Activated gamma-delta T cell (primary cell): ENCODE results near the gene SPI1.

ENCODE experiments used
- DNase-seq: peaks from one replicate; lab custom pipeline; 2025; lab: John Stamatoyannopoulos, UW
- total RNA-seq, 2 donors: gene quantifications; one replicate each; lab custom pipeline; 2026; lab: John Stamatoyannopoulos, UW

The SPI1 gene
- total RNA-seq: 0.87 to 8.2 reads per million in 2 donors

- no peak for DNase-seq
Observed at GRCh38 chr11:47378010-47378835, at the start of gene SPI1. Gene SPI1, minus strand, starts transcription at chr11:47378547. Its CDS starts 194 bp downstream, at chr11:47378353.

DNA sequence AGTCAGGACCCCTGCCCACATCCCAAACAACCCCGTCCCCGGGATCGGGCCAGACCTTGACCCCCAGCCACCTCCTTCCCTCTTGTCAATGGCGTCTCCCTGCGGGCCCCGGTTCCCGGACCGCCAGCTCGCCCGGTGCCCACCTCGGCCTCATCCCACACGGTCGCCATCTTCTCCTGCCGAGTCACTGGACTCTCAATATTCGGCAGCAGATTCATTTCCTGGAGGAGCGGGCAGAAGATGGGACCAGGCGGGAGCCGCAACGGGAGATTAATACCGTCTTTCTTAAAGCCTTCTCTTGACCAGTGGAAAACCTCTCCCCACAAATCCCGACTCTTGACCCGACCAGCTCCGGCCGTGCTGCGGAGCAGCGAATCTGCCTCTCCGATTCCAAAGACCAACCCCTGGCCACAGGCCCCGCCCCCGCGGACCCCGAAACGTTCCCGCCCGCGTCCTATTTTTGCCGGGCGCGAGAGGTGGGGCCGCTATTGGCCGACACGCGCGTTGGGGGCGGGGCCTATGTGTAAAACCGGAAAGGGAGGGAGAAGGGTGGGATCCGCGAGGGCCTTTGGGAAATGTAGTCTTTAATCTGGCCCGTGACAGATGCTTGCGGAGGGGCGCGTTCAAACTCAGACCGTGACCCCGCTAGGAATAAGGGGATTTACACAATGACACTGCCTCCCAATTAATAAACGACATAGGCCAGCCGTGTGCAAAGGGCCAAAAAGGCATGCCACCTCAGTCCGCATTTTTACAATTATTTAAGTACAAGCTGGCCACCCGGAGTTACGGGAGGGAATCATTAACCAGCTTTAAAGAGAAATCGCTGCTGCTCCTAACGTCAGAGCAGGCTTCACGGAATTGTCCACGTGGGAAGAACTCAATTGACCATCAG lies 48.0 kb upstream of the SPI1 start, which contains the start of gene PSMC3:
PSMC3 (minus strand) TSS at position 378 of the 895 bp plus-strand sequence; CDS start at position 218, 160 bp downstream.
- DNase-seq: peak; percentile 93

DNA sequence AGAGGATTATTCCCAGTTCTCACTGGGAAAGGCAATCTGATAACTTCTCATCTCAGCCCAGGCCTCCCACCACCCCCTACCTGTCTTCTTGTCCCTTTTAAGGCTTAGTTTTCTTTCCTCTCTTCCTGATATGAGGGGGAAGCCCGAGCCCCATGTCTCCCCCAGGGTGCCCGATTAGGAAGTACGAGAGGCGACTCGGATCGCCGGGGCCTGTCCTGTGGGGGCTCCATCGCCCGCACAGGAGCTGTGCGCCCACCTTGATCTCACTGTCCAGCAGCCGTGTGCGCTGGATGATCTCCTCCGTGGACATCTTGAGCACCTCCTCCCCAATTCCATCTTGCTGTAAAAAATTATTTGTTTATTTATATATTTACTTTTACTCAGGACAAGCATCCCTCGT lies 47.3 kb upstream of the SPI1 start:
- no peak for DNase-seq

DNA sequence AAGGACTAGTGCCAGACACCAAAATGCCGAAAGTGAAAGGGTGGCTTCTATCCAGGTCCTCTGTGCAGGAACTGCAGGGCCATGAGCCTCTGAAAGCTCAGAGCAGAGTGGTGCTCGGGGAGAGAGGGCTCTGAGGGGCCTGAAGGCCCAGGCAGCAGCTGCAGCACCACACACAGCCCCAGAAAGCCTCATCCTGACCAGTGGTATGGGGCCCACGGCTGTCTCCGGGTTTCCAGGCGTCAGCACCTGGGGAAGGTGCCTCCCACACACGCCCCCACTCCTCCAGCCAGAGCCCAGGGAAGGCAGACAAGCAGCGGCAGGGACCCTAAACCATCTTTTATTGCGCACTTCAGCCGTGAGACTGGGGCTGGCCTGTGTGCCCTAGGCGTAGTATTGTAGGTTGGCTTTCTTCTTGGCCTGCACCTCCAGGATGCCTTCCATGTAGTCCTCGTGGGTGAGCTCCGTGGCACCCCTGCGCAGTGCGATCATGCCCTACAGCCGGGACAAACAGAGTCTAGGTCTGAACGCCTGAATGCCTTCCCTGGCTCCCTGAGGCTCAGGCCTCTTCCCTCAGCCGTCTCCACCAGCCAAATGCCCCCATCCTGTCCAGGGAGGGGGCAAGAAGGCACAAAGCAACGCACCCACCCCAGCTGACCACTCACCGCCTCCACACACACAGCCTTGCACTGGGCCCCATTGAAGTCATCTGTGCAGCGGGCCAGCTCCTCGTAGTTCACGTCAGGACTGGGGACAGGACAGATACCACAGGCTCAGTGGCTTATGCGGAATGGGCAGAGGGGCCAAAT lies 40.3 kb upstream of the SPI1 start:
- no peak for DNase-seq

- no peak for DNase-seq
Observed at GRCh38 chr11:47417712-47418111, 39.4 kb upstream of the SPI1 start.

GRCh38 chr11:47415949-47416472 lies 37.7 kb upstream of the SPI1 start:
- DNase-seq: no peak

GRCh38 chr11:47415091-47415854 lies 36.9 kb upstream of the SPI1 start:
- no peak for DNase-seq

- DNase-seq: no peak
Observed at GRCh38 chr11:47414685-47415070, 36.3 kb upstream of the SPI1 start.

DNA sequence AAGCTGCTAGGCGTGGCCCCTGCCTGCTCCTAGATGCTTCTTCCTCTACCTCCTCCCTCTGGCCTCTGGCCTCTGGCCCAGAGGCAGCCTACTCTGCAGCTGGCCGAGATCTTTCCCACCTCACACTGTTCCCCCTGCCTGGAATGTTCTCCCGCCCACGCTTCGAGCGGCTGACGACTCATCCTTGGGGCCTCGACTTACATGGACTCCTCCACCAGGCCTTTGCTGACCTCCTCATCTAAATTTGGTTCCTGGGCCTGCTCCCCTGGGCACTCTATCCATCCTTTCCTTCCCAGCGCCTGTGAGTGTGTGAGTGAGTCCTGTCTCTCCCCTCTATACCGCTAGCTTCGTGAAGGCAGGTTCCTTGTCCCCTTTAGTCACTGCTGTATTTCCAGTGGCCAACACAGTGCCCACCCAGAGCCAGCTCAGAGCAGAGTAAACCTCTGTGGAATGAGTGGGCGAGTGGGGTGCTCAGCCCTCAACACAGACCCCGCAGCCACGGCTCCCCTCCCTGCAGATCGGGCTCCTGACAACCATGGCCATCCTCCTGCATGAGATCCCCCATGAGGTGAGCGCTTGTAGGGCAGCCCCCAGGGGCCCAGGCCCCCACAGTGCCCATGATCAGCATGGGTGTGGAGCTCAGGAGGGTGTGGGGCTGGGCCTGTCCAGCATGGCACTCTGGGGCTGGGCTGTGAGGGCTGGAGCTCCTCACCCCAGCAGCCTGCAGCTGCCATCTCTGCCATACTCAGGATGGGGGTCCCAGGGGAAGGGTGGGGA lies 35.7 kb upstream of the SPI1 start:
- no peak for DNase-seq

GRCh38 chr11:47413351-47413750 lies 35.0 kb upstream of the SPI1 start:
- no peak for DNase-seq

DNA sequence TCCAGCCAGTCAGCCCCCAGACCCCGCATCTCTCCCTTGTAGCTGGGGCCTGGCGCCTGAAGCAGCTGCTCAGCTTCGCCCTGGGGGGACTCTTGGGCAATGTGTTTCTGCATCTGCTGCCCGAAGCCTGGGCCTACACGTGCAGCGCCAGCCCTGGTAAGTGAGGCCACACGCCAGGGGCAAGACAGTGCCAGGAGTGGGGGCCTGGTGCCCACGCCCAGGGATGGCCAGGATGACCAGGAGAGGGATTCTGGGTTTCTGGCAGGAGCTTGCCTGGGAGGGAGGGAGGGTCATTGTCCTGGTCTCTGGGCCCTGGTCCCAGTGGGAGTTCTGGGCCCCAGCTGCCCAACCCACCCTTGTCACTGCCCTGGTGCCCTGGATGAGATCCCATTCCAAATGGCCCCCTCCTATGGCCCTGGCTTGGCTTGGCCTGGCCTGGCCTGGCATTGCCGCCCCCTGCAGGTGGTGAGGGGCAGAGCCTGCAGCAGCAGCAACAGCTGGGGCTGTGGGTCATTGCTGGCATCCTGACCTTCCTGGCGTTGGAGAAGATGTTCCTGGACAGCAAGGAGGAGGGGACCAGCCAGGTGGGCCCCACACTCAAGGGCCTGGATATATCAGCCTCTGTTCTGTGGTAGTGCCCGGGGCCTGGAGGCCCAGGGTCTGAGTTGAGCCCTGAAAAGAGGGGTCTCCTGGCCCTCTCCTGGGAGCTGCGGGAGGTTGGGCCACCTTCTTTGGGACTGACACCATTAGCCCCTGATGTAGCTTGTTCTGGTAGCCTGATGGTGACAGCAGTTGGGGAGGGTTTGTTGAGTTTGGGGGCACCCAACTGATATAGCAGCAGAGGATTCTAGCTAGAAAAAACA lies 33.8 kb upstream of the SPI1 start:
- no peak for DNase-seq

- no peak for DNase-seq
Observed at GRCh38 chr11:47410370-47411264, 32.3 kb upstream of the SPI1 start.

GRCh38 chr11:47409440-47410369 lies 31.4 kb upstream of the SPI1 start:
- DNase-seq: no peak

- DNase-seq: no peak
Observed at GRCh38 chr11:47408598-47409439, 30.5 kb upstream of the SPI1 start.

GRCh38 chr11:47407746-47408590 lies 29.6 kb upstream of the SPI1 start, which contains the start of gene SLC39A13:
Gene SLC39A13, plus strand, starts transcription at chr11:47408590. Its CDS starts 1,505 bp downstream, at chr11:47410095.
- peak; percentile 89 for DNase-seq
